NCI-H774 (cell line): ENCODE data around the gene PTPRN2.

ENCODE experiments used
- DNase-seq: peaks from one replicate; lab custom pipeline; 2025; lab: John Stamatoyannopoulos, UW

PTPRN2 gene

DNA sequence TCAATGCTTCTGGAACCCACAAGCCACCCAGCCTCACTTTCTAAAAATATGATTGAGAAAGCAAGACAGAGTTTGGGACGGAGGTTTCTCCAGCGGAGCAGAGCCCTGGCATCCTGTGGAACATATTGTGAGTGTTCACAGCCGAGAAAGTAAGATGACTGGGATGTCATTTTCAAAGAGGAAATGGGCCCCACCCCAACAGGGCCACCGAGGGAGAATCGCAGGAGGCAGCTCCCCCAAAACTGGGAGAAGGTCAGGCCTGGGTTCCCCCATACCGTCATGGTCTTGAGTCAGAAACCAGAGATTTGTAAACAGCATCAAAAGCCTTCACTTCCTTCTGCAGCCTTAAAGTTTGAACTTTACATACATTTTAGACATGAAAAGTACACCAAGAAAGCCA is 560.0 kb downstream of the PTPRN2 start:
- no peak for DNase-seq

- no peak for DNase-seq
These were observed 560.9 kb downstream of the PTPRN2 start for GRCh38 chr7:158026636-158027265.

DNA sequence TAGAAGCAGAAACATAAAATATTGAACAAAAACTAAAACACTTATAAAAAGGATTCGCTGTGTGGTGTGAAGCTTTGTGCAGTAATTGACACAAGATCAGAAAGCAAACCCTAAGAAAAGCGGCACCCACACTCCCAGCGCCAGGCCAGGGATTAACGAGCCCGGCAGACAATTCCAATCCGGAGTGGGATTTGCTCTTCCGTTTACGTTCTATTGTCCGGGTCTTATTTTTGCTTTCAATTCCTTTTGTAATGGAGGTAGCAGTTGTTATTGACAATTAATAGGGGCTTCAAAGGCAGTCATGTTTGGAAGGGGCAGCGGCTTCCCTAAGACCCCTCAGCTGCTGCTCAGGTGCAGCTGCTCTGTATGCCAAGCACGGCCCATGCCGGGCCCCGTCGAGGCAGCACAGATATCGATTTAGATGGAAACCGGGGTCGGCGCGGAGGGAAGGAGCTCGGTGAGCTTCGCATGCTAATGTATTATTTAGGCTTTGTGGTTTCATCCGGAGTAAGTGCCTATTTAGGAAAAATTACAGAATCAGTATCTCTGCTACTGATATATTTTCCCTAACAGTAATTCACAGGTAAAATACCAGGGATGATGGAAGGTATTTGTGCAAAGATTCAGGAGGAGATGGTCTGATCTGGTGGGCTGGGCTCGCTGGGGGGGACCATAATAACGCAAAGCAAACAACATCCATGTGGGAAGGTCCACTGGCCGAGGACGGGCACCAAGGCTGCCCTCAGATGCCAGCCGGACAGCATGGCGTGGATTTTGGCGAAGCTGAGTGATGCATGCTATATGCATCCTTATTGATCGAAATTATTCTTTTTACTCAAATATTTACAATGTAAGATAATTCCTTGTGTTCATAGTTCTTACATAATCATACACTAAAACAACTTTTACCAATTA is 561.7 kb downstream of the PTPRN2 start:
- DNase-seq: no peak

DNA sequence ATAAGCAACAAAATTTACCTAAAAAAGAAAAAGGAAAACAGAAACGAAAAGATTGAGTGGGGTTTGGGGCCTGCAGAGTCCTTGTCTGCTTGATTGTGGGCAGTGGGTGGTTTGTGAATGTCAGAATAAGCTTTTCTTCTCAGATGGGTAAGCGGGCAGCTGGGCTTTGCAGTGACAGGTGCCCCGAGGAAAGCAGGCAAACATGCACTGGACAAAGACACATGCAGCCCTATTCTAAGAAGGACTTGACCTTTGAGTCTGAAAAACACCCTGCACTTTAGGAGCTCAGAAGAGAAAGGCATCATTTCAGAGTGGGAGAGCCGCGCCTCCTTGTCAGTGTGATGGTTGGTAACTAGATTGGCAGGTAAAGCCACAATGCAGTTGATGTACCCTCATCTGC is 562.7 kb downstream of the PTPRN2 start:
- no peak for DNase-seq

GRCh38 chr7:158024351-158024715 is 563.3 kb downstream of the PTPRN2 start:
- no peak for DNase-seq

- no peak for DNase-seq
These were observed 563.8 kb downstream of the PTPRN2 start for GRCh38 chr7:158023681-158024350.

GRCh38 chr7:158023157-158023556 is 564.5 kb downstream of the PTPRN2 start:
- no peak for DNase-seq

DNA sequence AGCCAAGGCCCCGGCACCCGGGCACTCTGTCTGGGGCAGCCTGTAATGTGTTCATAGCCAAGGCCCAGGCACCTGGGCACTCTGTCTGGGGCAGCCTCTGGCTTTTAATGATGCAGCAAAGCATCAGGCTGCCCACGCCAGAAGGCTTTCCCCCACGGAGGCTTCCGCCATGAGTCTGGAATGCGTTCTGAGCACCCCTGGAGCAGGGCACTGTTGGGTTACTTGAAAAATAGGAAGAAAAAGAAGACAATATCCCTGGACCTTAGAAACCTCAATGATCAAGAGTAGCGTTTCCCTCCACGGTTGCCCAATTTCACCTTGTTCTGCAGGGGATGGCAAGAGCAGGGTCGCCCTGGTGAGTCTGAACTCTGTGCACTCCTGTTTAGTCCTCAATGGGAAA is 565.0 kb downstream of the PTPRN2 start:
- no peak for DNase-seq

DNA sequence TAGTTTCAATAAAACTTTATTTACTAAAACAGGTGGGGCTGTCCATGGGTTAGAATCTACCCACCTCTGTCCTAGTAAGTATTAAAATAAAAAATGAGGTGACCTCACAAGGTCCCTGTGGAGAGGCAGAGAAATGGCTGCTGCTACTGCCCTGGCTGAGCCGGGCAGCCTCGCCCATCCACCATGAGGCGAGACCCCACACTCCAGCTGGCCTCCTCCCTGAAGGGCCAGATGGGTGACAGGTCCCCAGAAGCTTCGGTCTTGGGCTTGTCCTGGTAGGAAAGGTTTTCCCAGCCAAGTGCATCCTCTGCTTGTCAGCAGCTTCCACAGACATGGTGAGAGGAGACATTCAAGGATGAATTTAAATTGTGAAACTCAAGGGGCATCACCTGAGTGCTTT is 565.8 kb downstream of the PTPRN2 start:
- no peak for DNase-seq

DNA sequence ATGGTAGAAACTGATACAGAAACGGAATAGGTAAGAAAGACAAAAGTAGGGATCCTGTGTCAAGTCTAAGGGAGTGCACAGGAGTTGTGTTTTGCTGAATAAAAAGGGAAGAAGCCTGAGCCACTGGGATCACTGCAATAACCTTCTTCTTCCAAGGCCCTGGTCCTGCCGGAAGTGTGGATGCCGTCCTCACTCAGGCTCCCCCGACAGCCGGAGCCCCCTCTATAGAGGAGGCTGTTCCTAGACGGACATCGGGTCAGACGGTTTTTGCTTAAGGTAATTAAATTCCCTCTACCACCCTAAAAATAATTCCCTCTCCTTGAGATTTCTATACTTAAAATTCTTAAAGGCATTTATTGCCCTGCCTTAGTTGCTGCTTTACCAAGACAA is 566.9 kb downstream of the PTPRN2 start:
- DNase-seq: no peak

- no peak for DNase-seq
These were observed 567.6 kb downstream of the PTPRN2 start for GRCh38 chr7:158019726-158020705.

DNA sequence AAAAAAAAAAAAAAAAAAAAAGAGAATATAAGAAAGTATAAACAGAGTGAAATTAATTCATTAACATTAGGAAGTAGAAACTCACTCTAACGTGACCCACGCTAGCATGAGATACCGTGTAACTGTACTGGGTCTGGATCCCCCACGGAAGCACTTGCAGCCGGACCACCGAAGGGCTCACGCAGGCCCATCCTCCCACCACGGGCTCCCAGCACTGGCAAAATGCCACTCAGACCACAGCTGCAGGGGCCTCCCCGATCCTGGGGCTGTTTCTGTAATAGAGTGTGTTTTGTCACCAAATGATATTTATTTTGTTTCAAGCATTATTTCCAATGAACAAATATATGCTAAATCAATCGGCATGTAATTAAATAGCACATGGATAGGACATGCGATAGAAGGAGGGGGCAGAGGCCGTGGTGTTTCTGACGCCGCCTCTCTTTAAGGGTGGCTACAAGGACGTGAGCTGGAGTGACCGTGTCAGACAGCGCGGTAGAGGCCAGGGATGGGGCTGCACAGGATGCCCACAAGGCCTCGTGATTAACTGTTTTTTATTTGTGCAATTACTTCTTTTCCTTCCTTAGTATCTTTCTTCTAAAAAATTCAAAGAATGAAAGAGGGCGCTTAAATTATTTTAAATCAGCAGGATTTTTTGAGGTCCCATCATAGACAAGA is 568.5 kb downstream of the PTPRN2 start:
- DNase-seq: no peak

DNA sequence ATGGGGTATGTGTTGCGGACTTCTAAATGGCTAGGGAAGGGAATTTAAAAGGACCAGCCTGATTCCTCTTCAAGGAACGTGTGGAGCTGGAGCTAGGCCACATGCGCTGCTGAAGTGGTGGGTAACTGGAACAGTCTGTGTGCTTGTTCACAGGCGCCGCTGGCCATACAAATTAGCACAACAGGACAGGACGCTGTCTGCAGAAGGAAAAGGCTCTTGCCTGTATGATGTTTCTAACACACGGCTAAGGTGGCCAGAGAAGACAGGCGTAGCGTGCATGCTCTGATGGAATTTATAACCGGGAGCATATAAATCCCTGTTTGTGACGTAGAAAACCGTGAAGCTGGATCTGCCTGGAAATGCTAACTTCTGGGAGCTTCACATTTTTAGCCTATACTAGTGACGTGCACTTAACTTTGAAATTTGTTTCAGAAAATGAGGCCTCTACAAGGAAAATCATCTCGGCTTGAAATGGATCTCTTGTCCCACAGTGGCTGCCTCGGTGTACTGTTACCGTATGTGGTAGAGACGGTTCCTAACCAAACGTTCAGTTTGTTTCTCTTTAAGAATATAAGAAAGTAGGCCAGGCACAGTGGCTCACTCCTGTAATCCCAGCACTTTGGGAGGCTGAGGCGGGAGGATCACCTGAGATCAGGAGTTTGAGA is 569.4 kb downstream of the PTPRN2 start:
- no peak for DNase-seq

DNA sequence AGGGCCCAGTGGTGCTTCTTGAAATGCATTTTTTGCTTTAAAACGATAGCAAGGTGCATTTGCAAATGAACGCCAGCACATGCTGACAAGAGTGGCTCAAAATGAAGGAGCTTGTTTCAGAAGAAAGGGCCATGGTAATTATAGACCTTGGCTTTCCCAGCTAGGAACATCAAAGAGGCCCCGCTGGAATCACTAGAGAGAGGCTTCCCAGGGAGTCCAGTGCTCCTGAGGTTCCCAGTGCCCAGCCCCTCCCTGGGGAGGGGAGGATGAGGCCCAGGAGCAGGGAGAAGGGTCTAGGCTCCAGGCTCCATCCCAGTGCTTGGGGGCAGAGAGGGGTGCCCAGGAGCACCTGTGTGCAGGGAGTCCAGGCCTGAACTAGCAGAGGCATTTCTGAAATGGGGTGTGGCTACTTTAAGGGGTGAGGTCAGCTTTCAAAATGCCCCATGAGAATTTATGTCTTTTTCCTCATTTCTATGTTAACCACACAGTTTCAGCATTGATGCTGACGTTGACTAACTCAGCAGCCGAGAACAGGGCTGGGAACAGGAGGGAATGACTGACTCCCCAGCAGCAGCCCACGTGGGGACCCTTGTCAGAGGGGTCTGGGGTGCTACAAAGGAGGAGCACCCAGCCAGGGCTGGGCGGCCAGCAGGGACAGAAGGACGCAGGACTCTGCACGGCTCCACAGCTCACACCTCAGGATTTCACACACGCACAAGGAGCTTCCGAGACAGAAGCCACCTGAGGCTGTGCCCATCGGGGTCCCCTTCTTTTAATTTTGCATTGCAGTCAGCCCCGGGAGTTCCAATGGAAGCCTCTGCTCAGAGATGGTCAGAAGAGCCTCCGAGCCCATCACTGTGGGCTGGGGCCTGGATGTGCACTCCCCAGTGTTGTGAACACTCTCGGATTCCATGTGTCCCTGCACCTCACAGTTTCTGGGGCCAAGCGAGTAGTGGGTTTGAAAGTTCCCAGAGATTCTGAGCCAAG is 570.2 kb downstream of the PTPRN2 start:
- DNase-seq: no peak

DNA sequence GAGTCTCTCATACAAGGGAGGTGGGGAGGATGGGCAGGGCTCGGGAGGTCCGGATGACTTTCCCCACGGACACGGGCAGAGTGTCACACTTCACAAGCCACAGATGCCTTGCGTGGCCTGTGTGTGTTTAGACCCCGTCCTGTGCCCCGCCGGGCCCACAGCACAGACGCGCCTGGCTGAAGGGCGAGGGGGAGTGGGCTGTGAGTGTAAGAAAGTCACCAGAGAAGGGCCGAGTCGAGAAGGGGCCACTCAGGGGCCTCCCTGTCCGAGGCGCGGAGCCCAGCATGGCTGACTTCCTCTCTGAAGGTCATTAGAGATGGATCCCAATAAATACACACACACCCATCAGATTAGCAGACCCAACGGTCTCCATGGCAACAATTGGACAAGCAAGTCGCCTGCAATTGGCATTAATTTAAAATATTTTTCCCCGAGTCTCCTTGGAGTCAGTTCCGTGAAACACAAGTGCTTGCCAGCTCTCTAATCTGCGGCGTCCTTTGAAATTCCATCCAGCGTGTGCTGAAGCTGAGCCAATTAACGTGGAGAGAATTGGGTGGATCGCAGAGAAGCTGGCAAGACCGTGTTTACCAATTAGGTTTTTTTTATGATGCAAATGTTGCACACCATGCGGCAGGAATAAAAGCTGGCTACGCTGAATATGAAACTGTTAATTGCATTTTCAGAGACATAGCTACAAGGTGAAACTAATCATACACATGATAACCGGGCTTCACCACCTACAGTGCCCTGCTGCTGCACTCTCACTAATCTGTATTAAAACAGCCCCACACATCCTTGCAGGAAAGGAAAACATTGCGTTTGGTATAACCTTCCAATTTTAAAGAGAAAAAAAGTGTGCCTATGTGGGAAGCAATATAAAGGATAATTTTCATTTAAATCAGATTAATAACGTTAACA is 571.2 kb downstream of the PTPRN2 start:
- DNase-seq: no peak

GRCh38 chr7:158015403-158016179 is 572.0 kb downstream of the PTPRN2 start:
- DNase-seq: no peak

GRCh38 chr7:158014976-158015375 is 572.6 kb downstream of the PTPRN2 start:
- no peak for DNase-seq
